Activated CD4-positive, CD25-positive, alpha-beta regulatory T cell (primary cell): Measurements from ENCODE around the gene NCKAP5.
"Not testable (repeated sequence)": the region's sequence is repeated elsewhere in the genome, so short reads cannot be mapped to it uniquely, and the experiment has no call there.

Experiments
- DNase-seq, 4 experiments: peaks; one replicate each; lab custom pipeline; 2025; lab: John Stamatoyannopoulos, UW

Gene NCKAP5

GRCh38 chr2:133497270-133497893, 70.9 kb downstream of the NCKAP5 start:
- DNase-seq = no peak

- no peak for DNase-seq
Measured at GRCh38 chr2:133496501-133497269, 71.6 kb downstream of the NCKAP5 start.

- no peak for DNase-seq
Measured at GRCh38 chr2:133495226-133495625, 73.0 kb downstream of the NCKAP5 start.

- DNase-seq = no peak
Measured at GRCh38 chr2:133492719-133493380, 75.4 kb downstream of the NCKAP5 start.

- no peak for DNase-seq
Measured at GRCh38 chr2:133490411-133490980, 77.8 kb downstream of the NCKAP5 start.

- DNase-seq = no peak
Measured at GRCh38 chr2:133489641-133490410, 78.4 kb downstream of the NCKAP5 start.

GRCh38 chr2:133489146-133489545, 79.1 kb downstream of the NCKAP5 start:
- no peak for DNase-seq

GRCh38 chr2:133486771-133487191, 81.5 kb downstream of the NCKAP5 start:
- DNase-seq = no peak

- DNase-seq = no peak
Measured at GRCh38 chr2:133485868-133486267, 82.4 kb downstream of the NCKAP5 start.

- no peak for DNase-seq
Measured at GRCh38 chr2:133484784-133485183, 83.5 kb downstream of the NCKAP5 start.

GRCh38 chr2:133484106-133484505, 84.2 kb downstream of the NCKAP5 start:
- DNase-seq = no peak

GRCh38 chr2:133483181-133483580, 85.1 kb downstream of the NCKAP5 start:
- no peak for DNase-seq

GRCh38 chr2:133480707-133481429, 87.4 kb downstream of the NCKAP5 start:
- no peak for DNase-seq

GRCh38 chr2:133477616-133477990, 90.7 kb downstream of the NCKAP5 start:
- no peak for DNase-seq

GRCh38 chr2:133476931-133477615, 91.2 kb downstream of the NCKAP5 start:
- DNase-seq = no peak

GRCh38 chr2:133476286-133476685, 92.0 kb downstream of the NCKAP5 start:
- DNase-seq = no peak

GRCh38 chr2:133475610-133476009, 92.7 kb downstream of the NCKAP5 start:
- no peak for DNase-seq

GRCh38 chr2:133470446-133470845, 97.8 kb downstream of the NCKAP5 start:
- not testable (repeated sequence) for DNase-seq

- no peak for DNase-seq
Measured at GRCh38 chr2:133462811-133463210, 105.5 kb downstream of the NCKAP5 start.

- no peak for DNase-seq
Measured at GRCh38 chr2:133461484-133461883, 106.8 kb downstream of the NCKAP5 start.

GRCh38 chr2:133459590-133459989, 108.7 kb downstream of the NCKAP5 start:
- DNase-seq = no peak
